K562 (cell line): Measurements from ENCODE around the gene HOXC11. TPM values are rescaled to one million over a fixed set of nuclear protein-coding genes. Genes with fewer than 3 reads are reported as not detected.

Experiments used
- ATAC-seq: fragments of 200-7000 bp; cut with Tn5 transposase; 3 replicates; pipeline ENCODE4 v1.9.1; 2020; ENCODE audit warnings: moderate library complexity
- BruUV-seq: library from RNA; stranded (reverse); fragments of 400-500 nt; replicated peaks from 2 replicates; lab custom pipeline; 2021; lab: Mats Ljungman, UMichigan
- CTCF ChIA-PET: fragments of 300-600 bp; formaldehyde crosslinking; extraction: SDS; loops from one replicate; lab custom pipeline; 2021; ENCODE audit warnings: low intra/inter-chr PET ratio; lab: Yijun Ruan, JAX
- POLR2A ChIA-PET: fragments of 300-600, 350-650 bp; sonication (Branson Sonifier 250); formaldehyde crosslinking; extraction: SDS; loops from one replicate; lab custom pipeline; 2021; ENCODE audit warnings: antibody characterized with exemption, inconsistent platforms; lab: Yijun Ruan, JAX
- DNase-seq, 4 experiments: peaks; one replicate each; pipeline versions ENCODE4 v3.0.0 to v3.0.0-alpha.2; 2011 to 2018; ENCODE audit warnings: low spot score in 3 of 4, mixed read lengths in 3 of 4; ENCODE audit errors: extremely low read depth in 1 of 4
- FAIRE-seq: peaks from 2 replicates; lab custom pipeline; 2011; peaks lifted over from hg19 to GRCh38; lab: Jason Lieb, UNC
- H2AFZ ChIP-seq: 2 replicates; pipeline ENCODE4 v1.6.0; 2011; ENCODE audit warnings: low read depth, low read length, control low read depth, inconsistent platforms
- H3K27ac ChIP-seq: fragments of 200-600 bp; 3 replicates; pipeline ENCODE4 v1.8.0; 2011; ENCODE audit warnings: low read depth, mild to moderate bottlenecking, control low read depth, inconsistent platforms, low read length, moderate library complexity, mixed read lengths; ENCODE audit errors: extremely low read depth
- H3K27me3 ChIP-seq, 2 experiments: fragments of 300-600 bp in 1 of 2; 2 replicates in 1 of 2; 3 replicates in 1 of 2; pipeline versions ENCODE4 v1.6.0 to v1.8.0; 2011; ENCODE audit warnings: inconsistent platforms in 2 of 2, low read length in 2 of 2, mild to moderate bottlenecking in 1 of 2, mixed read lengths in 1 of 2, moderate library complexity in 1 of 2; ENCODE audit not compliant: control insufficient read depth in 2 of 2, insufficient read depth in 2 of 2
- H3K36me3 ChIP-seq: fragments of 300-600 bp; 3 replicates; pipeline ENCODE4 v1.8.0; 2011; ENCODE audit warnings: mild to moderate bottlenecking, low read length, inconsistent platforms; ENCODE audit not compliant: control insufficient read depth, insufficient read depth
- H3K4me1 ChIP-seq, 2 experiments: fragments of 200-600 bp in 1 of 2; replicated peaks in 1 of 2; 2 replicates in 1 of 2; 3 replicates in 1 of 2; pipeline versions ENCODE4 v1.5.1 to v1.8.0; 2011; ENCODE audit warnings: inconsistent platforms in 2 of 2, low read length in 2 of 2, mild to moderate bottlenecking in 1 of 2, mixed read lengths in 1 of 2, moderate library complexity in 1 of 2; ENCODE audit not compliant: control insufficient read depth in 2 of 2, insufficient read depth in 2 of 2
- H3K4me2 ChIP-seq: 2 replicates; pipeline ENCODE4 v1.6.1; 2011; ENCODE audit warnings: low read length, control low read depth, inconsistent platforms, mixed read lengths; ENCODE audit not compliant: insufficient read depth
- H3K4me3 ChIP-seq: fragments of 200-600 bp; sonication (generic), shearing (Covaris generic); 2 replicates; pipeline ENCODE4 v1.5.1; 2016; ENCODE audit warnings: control low read depth, inconsistent platforms
- H3K79me2 ChIP-seq: fragments of 200-600 bp; 3 replicates; pipeline ENCODE4 v1.8.0; 2011; ENCODE audit warnings: low read length, inconsistent platforms; ENCODE audit not compliant: control insufficient read depth, insufficient read depth
- H3K9ac ChIP-seq, 2 experiments: 2 replicates each; pipeline versions ENCODE4 v1.6.0 to v1.6.1; 2011; ENCODE audit warnings: low read depth in 2 of 2, low read length in 2 of 2, control low read depth in 1 of 2, inconsistent platforms in 1 of 2, mild to moderate bottlenecking in 1 of 2, mixed read lengths in 1 of 2; ENCODE audit not compliant: insufficient read depth in 1 of 2
- H3K9me1 ChIP-seq: one replicate; pipeline ENCODE4 v1.6.0; 2011; ENCODE audit warnings: inconsistent platforms, mild to moderate bottlenecking, low read length, moderate library complexity; ENCODE audit not compliant: control insufficient read depth, insufficient read depth
- H3K9me3 ChIP-seq: replicated peaks from 2 replicates; pipeline ENCODE4 v1.5.1; 2011; ENCODE audit warnings: low read depth, low read length, inconsistent platforms; ENCODE audit not compliant: control insufficient read depth, insufficient read depth
- H4K20me1 ChIP-seq: replicated peaks from 2 replicates; pipeline ENCODE4 v1.6.1; 2011; ENCODE audit warnings: low read length, inconsistent platforms, mixed read lengths; ENCODE audit not compliant: control insufficient read depth, insufficient read depth
- BRD9 ChIP-seq: fragments of 450-650 bp; IDR thresholded peaks from 2 replicates; pipeline ENCODE4 v1.6.1; 2018; ENCODE audit warnings: low read depth; ENCODE audit not compliant: partially characterized antibody
- KLF6 ChIP-seq: fragments of 250-450 bp; sonication (Bioruptor Pico); IDR thresholded peaks from 2 replicates; pipeline ENCODE4 v1.4.0; 2020; ENCODE audit warnings: mild to moderate bottlenecking, moderate library complexity, borderline replicate concordance
- ZNF134 ChIP-seq: fragments of 250-450 bp; sonication (Bioruptor Pico); conservative IDR thresholded peaks from 2 replicates; pipeline ENCODE4 v1.4.0; 2020
- in situ Hi-C: fragments of 300-500 bp; cut with MboI; formaldehyde crosslinking; loops from 4 replicates; pipeline ENCODE4 v1.15.0; 2018; ENCODE audit warnings: inconsistent platforms, mixed read lengths
- intact Hi-C: fragments of 100-400 bp; cut with micrococcal nuclease; formaldehyde crosslinking; loops from 2 replicates; pipeline ENCODE4 v1.14.2; 2022
- polyA plus RNA-seq, 8 experiments: library from polyadenylated mRNA; depleted of rRNA in 4 of 8; stranded (reverse) in 5 of 8; unstranded in 3 of 8; fragments of >200 nt; fragmentation: Nextera tagmentation in 2 of 8; fragmentation: Illumina TruSeq in 1 of 8; extraction: Ambion mirVana in 2 of 8; extraction: Trizol in 1 of 8; gene quantifications; 2 replicates each; pipeline versions ENCODE4 v1.2.1 to v1.2.3, GENCODE V29; 2011 to 2014; ENCODE audit warnings: inconsistent platforms in 1 of 8, missing spikeins in 1 of 8
- total RNA-seq, 7 experiments: library from RNA; depleted of rRNA in 6 of 7; stranded (reverse); fragments of >200 nt in 6 of 7; fragmentation: Illumina TruSeq in 2 of 7; extraction: Trizol in 2 of 7; gene quantifications; 2 replicates each; pipeline versions ENCODE4 v1.2.1 to v1.2.3, GENCODE V29; 2011 to 2021; ENCODE audit warnings: low replicate concordance in 1 of 7
- TF ChIP-seq, protein P1 (sequence below), 2 experiments: fragments of 450-650 bp; IDR thresholded peaks; 2 replicates each; pipeline ENCODE4 v1.6.1; 2016
- TF ChIP-seq, protein P2 (sequence below): fragments of 450-650 bp; formaldehyde crosslinking; IDR thresholded peaks from 2 replicates; pipeline ENCODE4 v1.4.0; 2020; ENCODE audit warnings: mild to moderate bottlenecking, moderate library complexity

Gene HOXC11
- total and polyA plus RNA-seq, 9 of the 15 experiments (the other 6 are each of a cell fraction or from before 2014, with no cell fraction given): not detected

DNA sequence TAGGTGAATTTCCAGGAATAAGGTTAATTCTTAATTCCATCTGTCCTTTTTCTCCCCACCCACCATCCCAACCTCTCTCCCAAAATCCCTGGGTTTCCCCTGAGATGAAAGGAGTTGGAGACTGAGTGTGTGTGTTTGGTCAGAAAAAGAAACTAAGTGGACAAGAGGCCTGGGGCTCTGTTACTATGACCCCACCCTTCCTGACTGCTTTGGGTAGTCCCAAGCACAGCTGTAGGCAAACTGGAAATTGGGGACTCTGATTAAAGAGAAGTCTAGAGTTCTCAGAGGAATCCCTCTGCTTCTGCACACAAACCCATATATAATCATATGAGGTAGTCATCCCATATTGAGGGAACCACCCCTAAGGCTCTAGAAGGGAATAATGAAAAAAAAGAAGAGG lies 25.2 kb upstream of the HOXC11 start:
- Histone ChIP-seq H3K4me1 (peaks cover 12 to 48% of the 10 kb centered on the region in 2 experiments; a peak in 4 of 5 replicates), H3K9ac (no peak overlapping the region), H3K9me1 (no peaks in the 10 kb centered on the region), H3K27me3 (peaks cover 39 to 52% of the 10 kb centered on the region in 2 experiments; a peak in 4 of 5 replicates), H4K20me1 (peaks cover 3% of the 10 kb centered on the region; the same call in 1 of the 2 replicates), H3K79me2 (no peaks in the 10 kb centered on the region), H3K36me3 (no peaks in the 10 kb centered on the region), H3K9me3 (no peaks in the 10 kb centered on the region), H3K27ac (no peak overlapping the region), H2AFZ (no peak overlapping the region), H3K4me3 (no peak overlapping the region), H3K4me2 (no peak overlapping the region)
- CTCF ChIA-PET: interaction anchor here (0.6 kb wide), 1 partner anchor 9 kb away, joined by 8 read pairs; no protein-coding TSS in a partner anchor
- no peak for FAIRE-seq
- ATAC-seq: no peak
- intact Hi-C loops: loop anchor here (5.0 kb wide), 1 partner anchor 140 kb away; no protein-coding TSS in a partner anchor
- no peak for DNase-seq
- POLR2A ChIA-PET: no interaction called here
- TF ChIP-seq ZNF134 (CRISPR knock-in tag) (no peak), KLF6 (CRISPR knock-in tag) (no peak), BRD9 (no peak)
- TF ChIP-seq, protein P1, sequence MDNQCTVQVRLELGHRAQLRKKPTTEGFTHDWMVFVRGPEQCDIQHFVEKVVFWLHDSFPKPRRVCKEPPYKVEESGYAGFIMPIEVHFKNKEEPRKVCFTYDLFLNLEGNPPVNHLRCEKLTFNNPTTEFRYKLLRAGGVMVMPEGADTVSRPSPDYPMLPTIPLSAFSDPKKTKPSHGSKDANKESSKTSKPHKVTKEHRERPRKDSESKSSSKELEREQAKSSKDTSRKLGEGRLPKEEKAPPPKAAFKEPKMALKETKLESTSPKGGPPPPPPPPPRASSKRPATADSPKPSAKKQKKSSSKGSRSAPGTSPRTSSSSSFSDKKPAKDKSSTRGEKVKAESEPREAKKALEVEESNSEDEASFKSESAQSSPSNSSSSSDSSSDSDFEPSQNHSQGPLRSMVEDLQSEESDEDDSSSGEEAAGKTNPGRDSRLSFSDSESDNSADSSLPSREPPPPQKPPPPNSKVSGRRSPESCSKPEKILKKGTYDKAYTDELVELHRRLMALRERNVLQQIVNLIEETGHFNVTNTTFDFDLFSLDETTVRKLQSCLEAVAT (IDR thresholded peaks at IDR 0.05): no peak
- TF ChIP-seq, protein P2, sequence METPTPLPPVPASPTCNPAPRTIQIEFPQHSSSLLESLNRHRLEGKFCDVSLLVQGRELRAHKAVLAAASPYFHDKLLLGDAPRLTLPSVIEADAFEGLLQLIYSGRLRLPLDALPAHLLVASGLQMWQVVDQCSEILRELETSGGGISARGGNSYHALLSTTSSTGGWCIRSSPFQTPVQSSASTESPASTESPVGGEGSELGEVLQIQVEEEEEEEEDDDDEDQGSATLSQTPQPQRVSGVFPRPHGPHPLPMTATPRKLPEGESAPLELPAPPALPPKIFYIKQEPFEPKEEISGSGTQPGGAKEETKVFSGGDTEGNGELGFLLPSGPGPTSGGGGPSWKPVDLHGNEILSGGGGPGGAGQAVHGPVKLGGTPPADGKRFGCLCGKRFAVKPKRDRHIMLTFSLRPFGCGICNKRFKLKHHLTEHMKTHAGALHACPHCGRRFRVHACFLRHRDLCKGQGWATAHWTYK (CRISPR knock-in tag): no peak
- in situ Hi-C loops: no loop called here
- BruUV-seq: no TSS peak
